Activated CD4-positive, alpha-beta memory T cell treated with anti-CD3 and anti-CD28 coated beads for 36 hours (primary cell): ENCODE data around the gene PTPN9. TPM values are rescaled to one million over a fixed set of nuclear protein-coding genes. Genes with fewer than 3 reads are reported as not detected.

Experiments used
- CTCF ChIA-PET: fragments of 350-600 bp; sonication (Branson Sonifier 250); formaldehyde crosslinking; loops from one replicate; lab custom pipeline; 2021; ENCODE audit warnings: antibody characterized with exemption, inconsistent platforms; lab: Charles Lee
- POLR2A ChIA-PET: fragments of 350-600 bp; sonication (Branson Sonifier 250); formaldehyde crosslinking; loops from one replicate; lab custom pipeline; 2021; ENCODE audit warnings: antibody characterized with exemption; lab: Charles Lee
- DNase-seq: peaks from one replicate; pipeline ENCODE4 v3.0.0-alpha.2; 2020
- H3K27ac Mint-ChIP-seq: one replicate; pipeline ENCODE4 v1.8.0; 2021; ENCODE audit warnings: mixed read lengths
- H3K27me3 Mint-ChIP-seq: one replicate; pipeline ENCODE4 v1.8.0; 2021; ENCODE audit warnings: mixed read lengths
- H3K36me3 Mint-ChIP-seq: one replicate; pipeline ENCODE4 v1.8.0; 2021; ENCODE audit warnings: mixed read lengths
- H3K4me1 Mint-ChIP-seq: one replicate; pipeline ENCODE4 v1.8.0; 2021; ENCODE audit warnings: low read depth, mixed read lengths
- H3K4me3 Mint-ChIP-seq: one replicate; pipeline ENCODE4 v1.8.0; 2021; ENCODE audit warnings: mild to moderate bottlenecking, mixed read lengths
- H3K9me3 Mint-ChIP-seq: one replicate; pipeline ENCODE4 v1.8.0; 2021; ENCODE audit warnings: mixed read lengths
- intact Hi-C: fragments of 100-400 bp; cut with micrococcal nuclease; formaldehyde crosslinking; loops from one replicate; pipeline ENCODE4 v1.15.1; 2023
- total RNA-seq, 2 experiments: library from RNA; stranded (reverse); gene quantifications; one replicate each; pipeline ENCODE4 v1.2.3, GENCODE V29; 2021

PTPN9 gene
- total RNA-seq, 2 experiments from 2014 or later: 19.2 to 20.9 TPM

GRCh38 chr15:75459581-75459980 lies 119.5 kb downstream of the PTPN9 start:
- no peak overlapping the region for H3K4me3 Mint-ChIP-seq
- H3K27me3 Mint-ChIP-seq: no peaks in the 10 kb centered on the region
- H3K36me3 Mint-ChIP-seq: no peaks in the 10 kb centered on the region
- no peak overlapping the region for H3K27ac Mint-ChIP-seq
- DNase-seq: no peak
- ChIA-PET POLR2A (interaction anchor here (0.8 kb wide), 1 partner anchor 84 kb away, joined by 3 read pairs; no protein-coding TSS in a partner anchor), CTCF (interaction anchor here (1.3 kb wide), 1 partner anchor 92 kb away, joined by 4 read pairs; no protein-coding TSS in a partner anchor)
- no peaks in the 10 kb centered on the region for H3K9me3 Mint-ChIP-seq
- intact Hi-C loops: no loop called here
- peaks cover 10% of the 10 kb centered on the region for H3K4me1 Mint-ChIP-seq

- Mint-ChIP-seq H3K36me3 (no peaks in the 10 kb centered on the region), H3K27me3 (no peaks in the 10 kb centered on the region), H3K9me3 (no peaks in the 10 kb centered on the region), H3K4me3 (peak overlapping the region; percentile 87), H3K27ac (peak overlapping the region; percentile 94), H3K4me1 (peaks cover 10% of the 10 kb centered on the region)
- ChIA-PET POLR2A (interaction anchor here (1.5 to 7.3 kb wide), 4 partner anchors 10 to 183 kb away, joined by 3 to 86 read pairs (median 28); partner anchors contain the start of genes IMP3 and MAN2C1), CTCF (interaction anchor here (7.4 kb wide), 1 partner anchor 89 kb away, joined by 87 read pairs; the partner anchor contains the start of gene MAN2C1)
- intact Hi-C loops: no loop called here
- no peak for DNase-seq
Observed at GRCh38 chr15:75456710-75457109, 122.4 kb downstream of the PTPN9 start.

GRCh38 chr15:75455982-75456531 lies 123.1 kb downstream of the PTPN9 start:
- Mint-ChIP-seq H3K9me3 (no peaks in the 10 kb centered on the region), H3K36me3 (no peaks in the 10 kb centered on the region), H3K4me1 (peaks cover 10% of the 10 kb centered on the region), H3K27ac (peak overlapping the region; percentile 94), H3K4me3 (peak overlapping the region; percentile 87), H3K27me3 (no peaks in the 10 kb centered on the region)
- peak; percentile 80 for DNase-seq
- ChIA-PET POLR2A (interaction anchor here (0.5 to 7.3 kb wide), 14 partner anchors 9 to 1552 kb away, joined by 3 to 86 read pairs (median 5); partner anchors contain the start of genes IMP3, MAN2C1, NEIL1 and SNUPN), CTCF (interaction anchor here (0.6 to 7.4 kb wide), 7 partner anchors 10 to 346 kb away, joined by 3 to 87 read pairs (median 7); partner anchors contain the start of genes IMP3, MAN2C1 and PTPN9)
- intact Hi-C loops: loop anchor here (2.0 kb wide), 2 partner anchors 123 to 915 kb away; partner anchors contain the start of genes ARID3B and PTPN9

- ChIA-PET CTCF (interaction anchor here (0.5 to 7.4 kb wide), 8 partner anchors 9 to 347 kb away, joined by 3 to 87 read pairs (median 6); partner anchors contain the start of genes IMP3, MAN2C1 and PTPN9), POLR2A (interaction anchor here (0.6 to 7.3 kb wide), 17 partner anchors 9 to 432 kb away, joined by 3 to 86 read pairs (median 5); partner anchors contain the start of genes IMP3, MAN2C1, NEIL1 and PPCDC)
- Mint-ChIP-seq H3K36me3 (no peaks in the 10 kb centered on the region), H3K27me3 (no peaks in the 10 kb centered on the region), H3K27ac (peak overlapping the region; percentile 94), H3K9me3 (no peaks in the 10 kb centered on the region), H3K4me1 (peaks cover 10% of the 10 kb centered on the region), H3K4me3 (peak overlapping the region; percentile 87)
- intact Hi-C loops: loop anchor here (2.0 kb wide), 2 partner anchors 123 to 915 kb away; partner anchors contain the start of genes ARID3B and PTPN9
- peak; percentile 93 for DNase-seq
Observed at GRCh38 chr15:75455424-75455981, 123.6 kb downstream of the PTPN9 start.

GRCh38 chr15:75454471-75455378 lies 124.4 kb downstream of the PTPN9 start:
- Mint-ChIP-seq H3K27ac (peak overlapping the region; percentile 94), H3K9me3 (no peaks in the 10 kb centered on the region), H3K4me1 (peaks cover 18% of the 10 kb centered on the region), H3K4me3 (peak overlapping the region; percentile 87), H3K27me3 (no peaks in the 10 kb centered on the region), H3K36me3 (no peaks in the 10 kb centered on the region)
- DNase-seq: peak; percentile 87
- POLR2A ChIA-PET: interaction anchor here (0.6 to 7.3 kb wide), 23 partner anchors 8 to 913 kb away, joined by 3 to 86 read pairs (median 4); partner anchors contain the start of genes ARID3B, IMP3, MAN2C1 and PPCDC
- CTCF ChIA-PET: interaction anchor here (0.5 to 7.4 kb wide), 10 partner anchors 9 to 348 kb away, joined by 3 to 87 read pairs (median 4); partner anchors contain the start of genes IMP3, MAN2C1 and PTPN9
- intact Hi-C loops: loop anchor here (1.0 to 5.0 kb wide), 9 partner anchors 124 to 1543 kb away; partner anchors contain the start of genes ARID3B, C15orf39, IMP3 and PSTPIP1

- ChIA-PET CTCF (interaction anchor here (0.6 to 7.4 kb wide), 7 partner anchors 8 to 187 kb away, joined by 3 to 87 read pairs (median 4); partner anchors contain the start of genes IMP3, MAN2C1 and PTPN9), POLR2A (interaction anchor here (0.6 to 7.3 kb wide), 16 partner anchors 8 to 913 kb away, joined by 3 to 86 read pairs (median 5); partner anchors contain the start of genes ARID3B, IMP3, MAN2C1 and PPCDC)
- H3K4me1 Mint-ChIP-seq: peaks cover 24% of the 10 kb centered on the region
- H3K9me3 Mint-ChIP-seq: no peaks in the 10 kb centered on the region
- H3K36me3 Mint-ChIP-seq: no peaks in the 10 kb centered on the region
- peak; percentile 98 for DNase-seq
- peak overlapping the region; percentile 97 for H3K4me3 Mint-ChIP-seq
- peak overlapping the region; percentile 99 for H3K27ac Mint-ChIP-seq
- no peaks in the 10 kb centered on the region for H3K27me3 Mint-ChIP-seq
- intact Hi-C loops: loop anchor here (1.0 to 5.0 kb wide), 10 partner anchors 125 to 1543 kb away; partner anchors contain the start of genes ARID3B, C15orf39, CSK and IMP3
Observed at GRCh38 chr15:75453703-75454470, 125.2 kb downstream of the PTPN9 start.

- ChIA-PET POLR2A (interaction anchor here (1.2 to 7.3 kb wide), 9 partner anchors 84 to 430 kb away, joined by 3 to 86 read pairs (median 17); partner anchors contain the start of genes IMP3, MAN2C1, PPCDC and PTPN9), CTCF (interaction anchor here (0.6 to 7.4 kb wide), 8 partner anchors 18 to 674 kb away, joined by 3 to 87 read pairs (median 6); partner anchors contain the start of genes IMP3 and MAN2C1)
- intact Hi-C loops: loop anchor here (1.0 to 5.0 kb wide), 8 partner anchors 85 to 1544 kb away; partner anchors contain the start of genes C15orf39, CSK, MAN2C1 and PSTPIP1
Observed at GRCh38 chr15:75452865-75453702, 126.0 kb downstream of the PTPN9 start.

GRCh38 chr15:75452364-75452864 lies 126.7 kb downstream of the PTPN9 start:
- H3K27ac Mint-ChIP-seq: peak overlapping the region; percentile 99
- ChIA-PET POLR2A (interaction anchor here (0.9 to 7.3 kb wide), 6 partner anchors 40 to 188 kb away, joined by 3 to 86 read pairs (median 12); partner anchors contain the start of genes IMP3, MAN2C1, PTPN9 and SNUPN), CTCF (interaction anchor here (0.8 to 7.4 kb wide), 9 partner anchors 41 to 673 kb away, joined by 3 to 87 read pairs (median 3); partner anchors contain the start of genes IMP3, MAN2C1 and PTPN9)
- H3K9me3 Mint-ChIP-seq: no peaks in the 10 kb centered on the region
- intact Hi-C loops: loop anchor here (1.0 to 5.0 kb wide), 8 partner anchors 84 to 1545 kb away; partner anchors contain the start of genes C15orf39, CSK, MAN2C1 and PSTPIP1
- H3K27me3 Mint-ChIP-seq: no peaks in the 10 kb centered on the region
- H3K36me3 Mint-ChIP-seq: peaks cover 3% of the 10 kb centered on the region
- peak overlapping the region; percentile 97 for H3K4me3 Mint-ChIP-seq
- DNase-seq: peak; percentile 90
- H3K4me1 Mint-ChIP-seq: peaks cover 36% of the 10 kb centered on the region

More at GRCh38 chr15:75452865-75453702, 126.0 kb downstream of the PTPN9 start:
- H3K9me3 Mint-ChIP-seq: no peaks in the 10 kb centered on the region
- peak overlapping the region; percentile 99 for H3K27ac Mint-ChIP-seq
- no peaks in the 10 kb centered on the region for H3K36me3 Mint-ChIP-seq
- peaks cover 30% of the 10 kb centered on the region for H3K4me1 Mint-ChIP-seq
- DNase-seq: peak; percentile 87
- no peaks in the 10 kb centered on the region for H3K27me3 Mint-ChIP-seq
- peak overlapping the region; percentile 97 for H3K4me3 Mint-ChIP-seq
